Activated gamma-delta T cell treated with anti-CD3 and anti-CD28 coated beads, Interleukin-2, amount 50 U/mL, for 16 hours (primary cell): ENCODE measurements around the gene CAPN12.

ENCODE experiments used
- DNase-seq: peaks from one replicate; pipeline ENCODE4 v3.0.0-alpha.2; 2020; ENCODE audit warnings: low read depth

Gene CAPN12

DNA sequence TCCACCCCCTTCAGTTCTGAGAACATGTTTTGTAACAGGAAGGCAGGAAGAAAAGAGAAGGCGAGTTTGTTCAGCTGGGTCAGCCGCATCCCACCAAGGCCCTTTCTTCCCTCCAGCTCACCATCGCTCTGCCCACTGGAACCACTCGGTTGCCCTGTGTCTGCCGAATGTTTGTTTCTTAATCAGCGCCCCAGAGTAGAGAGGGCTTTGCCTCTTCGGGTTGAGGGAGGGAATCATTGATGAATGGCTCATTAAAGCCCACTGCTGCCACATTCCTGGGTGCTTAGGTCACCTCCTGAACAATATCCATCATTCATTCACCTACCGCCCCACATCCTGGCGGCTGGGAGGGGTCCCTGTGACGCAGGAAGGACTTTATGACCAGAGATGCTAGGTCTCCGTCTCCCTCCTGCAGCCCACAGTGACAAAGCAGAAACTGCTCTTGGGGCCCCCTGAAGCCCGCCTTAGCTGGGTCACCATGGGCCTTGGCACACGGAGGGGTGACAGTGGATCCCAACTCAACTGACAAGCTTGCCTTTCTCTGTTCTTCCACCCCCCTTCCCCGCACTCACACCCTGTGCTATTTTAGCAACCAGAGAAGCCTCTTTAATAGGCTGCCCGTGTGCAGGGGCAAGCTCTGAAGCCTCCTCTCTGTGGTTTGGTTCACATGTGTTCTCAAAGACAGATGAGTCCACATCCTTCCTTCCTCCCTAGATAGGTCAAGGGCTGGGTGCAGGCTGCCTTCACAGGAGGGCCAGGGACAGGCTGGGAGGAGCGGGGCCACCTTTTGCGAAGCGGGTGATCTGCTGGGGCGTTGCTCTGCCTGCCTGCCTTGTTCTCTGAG is 50.7 kb downstream of the CAPN12 start:
- peak; percentile 27 for DNase-seq

DNA sequence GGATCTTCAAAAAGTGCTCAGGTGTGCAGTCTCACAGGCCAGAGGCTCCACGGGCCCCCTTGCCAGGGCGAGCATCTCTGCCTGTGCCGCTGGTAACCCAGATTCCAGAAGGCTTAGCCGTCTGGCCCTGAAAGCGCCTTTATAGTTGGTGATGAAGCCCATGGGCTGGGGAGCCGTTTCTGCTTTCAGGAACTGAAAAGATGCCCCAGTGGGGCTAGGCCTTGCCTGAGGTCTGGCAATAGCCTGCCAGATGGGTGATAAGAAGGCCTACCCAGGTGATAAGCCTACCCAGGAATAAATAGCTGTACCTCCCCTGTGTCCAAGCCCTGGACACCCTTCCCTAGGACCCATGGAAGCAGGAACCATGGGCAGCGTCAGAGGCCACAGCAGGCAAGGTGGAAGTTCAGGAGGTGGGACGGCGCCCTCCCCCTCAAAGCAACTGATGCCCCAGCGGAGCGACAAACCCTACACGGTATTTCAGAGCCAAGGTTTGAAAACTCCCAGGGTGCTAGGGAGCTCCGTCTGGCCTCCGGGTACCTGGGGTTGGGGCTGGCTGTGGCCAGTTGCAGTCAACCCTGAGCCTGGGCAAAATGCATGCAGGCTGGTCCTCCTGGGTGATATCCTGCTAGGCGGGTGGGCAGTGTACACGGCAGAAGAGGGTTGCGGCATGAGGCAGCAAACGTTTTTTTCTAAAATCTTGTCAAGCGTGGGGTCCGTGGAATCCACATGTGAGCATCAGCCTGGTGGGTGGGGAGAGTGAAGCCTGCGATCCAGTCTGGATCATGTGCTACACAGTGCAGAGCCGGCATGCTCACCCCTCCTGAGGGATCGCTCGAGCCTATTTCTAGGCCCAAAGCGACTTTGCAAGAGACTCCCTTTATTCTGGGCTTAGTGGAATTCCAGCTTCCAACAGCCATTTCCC is 51.6 kb downstream of the CAPN12 start:
- DNase-seq, result no peak

DNA sequence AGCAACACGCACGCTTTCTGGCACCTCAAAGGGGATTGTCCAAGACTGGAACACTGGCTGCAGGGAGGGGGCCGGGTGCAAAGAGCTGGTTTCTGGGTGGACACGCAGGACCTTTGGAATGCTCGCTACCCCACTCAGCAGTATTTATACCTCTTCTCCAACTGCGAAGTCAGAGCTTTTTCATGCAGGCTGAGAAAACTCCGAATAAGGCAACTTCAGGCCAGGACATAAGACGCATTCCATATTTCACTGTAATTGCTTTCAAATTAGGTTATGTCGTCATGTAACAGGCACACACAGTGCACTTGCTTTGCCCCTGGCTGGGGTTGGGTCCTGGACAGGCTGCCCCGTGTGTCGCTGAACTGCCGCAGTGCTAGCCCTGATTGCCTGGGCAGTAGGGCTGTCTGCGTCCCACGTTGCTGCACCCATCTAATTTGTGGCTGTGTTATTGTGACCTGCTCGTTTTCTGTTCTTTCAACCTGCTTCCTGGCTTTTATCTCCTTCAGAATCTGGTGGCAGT is 52.3 kb downstream of the CAPN12 start:
- no peak for DNase-seq

DNA sequence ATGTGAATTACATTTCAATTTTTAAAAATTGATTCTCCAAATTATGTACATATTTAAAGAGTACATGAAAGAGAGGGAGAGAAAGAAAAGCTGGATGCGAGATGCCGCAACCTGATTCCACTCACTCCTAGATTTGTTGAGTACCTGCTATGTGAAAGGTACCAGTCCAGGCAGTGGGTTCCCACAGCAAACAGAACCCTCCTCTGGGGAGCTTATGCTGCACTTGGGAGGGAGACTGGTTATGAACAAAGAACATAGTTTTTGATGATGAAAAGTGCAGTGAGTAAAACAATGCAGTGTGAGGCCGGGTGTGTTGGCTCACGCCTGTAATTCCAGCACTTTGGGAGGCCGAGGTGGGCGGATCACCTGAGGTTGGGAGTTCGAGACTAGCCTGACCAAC is 53.4 kb downstream of the CAPN12 start:
- DNase-seq, result no peak

DNA sequence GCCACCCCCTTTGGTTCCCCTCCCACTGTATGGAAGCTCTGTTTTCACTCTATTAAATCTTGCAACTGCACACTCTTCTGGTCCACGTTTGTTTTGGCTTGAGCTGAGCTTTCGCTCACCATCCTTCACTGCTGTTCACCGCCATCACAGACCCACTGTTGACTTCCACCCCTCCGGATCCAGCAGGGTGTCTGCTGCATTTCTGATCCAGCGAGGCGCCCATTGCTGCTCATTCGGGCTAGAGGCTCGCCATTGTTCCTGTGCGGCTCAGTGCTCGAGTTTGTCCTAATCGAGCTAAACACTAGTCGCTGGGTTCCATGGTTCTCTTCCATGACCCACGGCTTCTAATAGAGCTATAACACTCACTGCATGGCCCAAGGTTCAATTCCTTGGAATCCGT is 54.1 kb downstream of the CAPN12 start:
- DNase-seq, result no peak

DNA sequence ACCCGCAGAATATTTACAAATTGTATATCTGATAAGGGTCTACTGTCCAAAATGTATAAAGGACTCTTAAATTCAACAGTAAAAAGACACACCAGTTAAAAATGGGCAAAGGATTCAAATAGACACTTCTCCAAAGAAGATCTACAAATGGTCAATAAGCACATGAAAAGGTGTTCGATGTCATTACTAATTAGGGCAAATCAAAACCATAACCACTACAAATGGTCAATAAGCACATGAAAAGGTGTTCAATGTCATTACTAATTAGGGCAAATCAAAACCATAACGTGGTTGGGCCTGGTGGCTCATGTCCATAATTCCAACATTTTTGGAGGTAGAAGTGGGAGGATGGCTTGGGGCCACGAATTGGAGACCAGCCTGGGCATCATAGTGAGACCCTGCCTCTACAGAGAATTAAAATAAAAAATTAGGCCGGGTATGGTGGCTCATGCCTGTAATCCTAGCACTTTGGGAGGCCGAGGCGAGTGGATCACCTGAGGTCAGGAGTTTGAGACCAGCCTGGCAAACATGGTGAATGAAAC is 56.4 kb downstream of the CAPN12 start:
- DNase-seq, result no peak

DNA sequence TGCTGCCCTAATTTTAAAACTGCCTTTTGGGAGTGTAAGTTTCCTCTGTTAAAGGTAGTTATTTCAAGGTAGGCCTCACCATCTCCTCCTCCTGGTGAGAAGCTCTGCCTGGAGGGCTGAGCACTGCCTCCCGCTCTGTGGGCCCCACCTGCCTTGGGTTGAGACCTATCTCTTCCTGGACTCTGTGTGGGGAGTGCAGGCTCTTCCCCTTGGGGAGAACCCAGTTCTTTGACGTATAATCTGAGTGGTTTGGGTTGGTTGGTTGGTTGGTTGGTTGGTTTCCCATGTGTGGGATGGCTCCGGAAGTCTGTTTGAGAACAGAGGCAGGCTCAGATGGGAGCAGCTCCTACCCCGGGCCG is 57.8 kb downstream of the CAPN12 start:
- DNase-seq, result peak; percentile 23

DNA sequence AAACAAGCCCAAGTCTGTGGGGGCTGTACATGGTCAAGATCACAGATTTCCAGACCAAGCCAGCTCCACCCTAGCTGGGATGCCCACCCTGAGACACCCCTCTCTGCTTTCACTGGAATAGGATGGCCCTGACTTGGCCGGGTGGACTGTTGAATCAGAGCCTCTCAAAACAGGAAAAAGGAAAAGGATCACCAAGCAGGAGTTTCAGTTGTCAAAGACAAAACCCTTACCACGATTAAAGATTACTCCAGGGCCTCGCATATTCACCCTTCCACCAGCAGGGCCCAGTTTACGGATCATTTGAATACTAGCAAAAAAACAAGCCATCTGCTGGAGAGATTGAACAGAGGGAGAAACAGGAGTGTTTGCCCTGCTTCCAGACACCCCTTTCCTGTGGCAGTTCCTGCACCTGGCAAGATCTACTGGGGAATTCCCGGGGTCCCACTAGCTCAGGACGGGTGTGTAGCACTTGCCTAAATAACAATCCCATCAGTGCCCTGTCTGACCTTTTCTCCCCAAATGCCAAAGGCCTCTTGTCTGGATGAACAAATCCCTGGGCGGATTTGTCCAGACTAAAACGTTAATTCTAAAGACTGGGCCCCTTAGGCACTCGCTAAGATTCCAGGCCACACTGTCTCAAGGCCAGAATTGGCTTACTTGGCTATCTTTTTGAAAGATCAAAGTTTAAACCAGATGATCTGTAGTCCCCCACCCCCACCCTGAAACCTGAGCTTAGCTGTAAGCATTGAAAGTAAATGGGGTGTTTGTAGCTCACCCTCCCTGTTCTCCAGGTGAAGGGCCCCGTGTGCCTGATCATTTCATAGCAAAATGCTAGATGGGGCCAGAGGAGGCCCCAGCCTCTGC is 58.4 kb downstream of the CAPN12 start:
- no peak for DNase-seq

DNA sequence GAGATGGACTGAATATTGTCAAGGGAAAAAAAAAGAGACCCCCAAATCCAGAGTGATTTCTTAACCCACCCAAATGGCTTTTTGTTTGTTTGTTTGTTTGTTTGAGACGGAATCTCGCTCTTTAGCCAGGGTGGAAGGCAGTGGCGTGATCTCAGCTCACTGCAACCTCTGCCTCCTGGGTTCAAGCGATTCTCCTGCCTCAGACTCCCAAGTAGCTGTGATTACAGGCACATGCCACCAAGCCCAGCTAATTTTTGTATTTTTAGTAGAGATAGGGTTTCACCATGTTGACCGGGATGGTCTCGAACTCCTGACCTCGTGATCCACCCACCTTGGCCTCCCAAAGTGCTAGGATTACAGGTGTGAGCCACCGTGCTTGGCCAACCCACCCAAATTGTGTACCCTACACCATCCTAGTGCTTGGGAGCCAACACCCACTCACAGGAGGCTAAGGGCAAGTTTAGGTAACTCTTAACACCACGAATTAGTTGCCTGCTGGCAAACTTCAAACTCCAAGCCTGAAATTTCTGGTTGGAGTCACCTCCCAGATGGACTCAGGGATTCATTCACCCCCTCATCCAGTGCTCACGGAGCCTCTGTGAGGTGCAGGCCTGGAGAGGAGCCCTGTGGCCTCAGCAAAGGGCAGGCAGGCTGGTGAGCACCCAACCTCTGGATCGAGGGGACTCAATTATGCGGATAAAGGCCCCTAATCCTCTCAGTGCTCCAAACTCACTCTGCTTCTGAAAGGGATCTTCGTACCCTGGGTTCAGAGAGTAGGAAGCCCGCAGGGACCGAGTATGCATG is 59.2 kb downstream of the CAPN12 start:
- DNase-seq, result no peak

DNA sequence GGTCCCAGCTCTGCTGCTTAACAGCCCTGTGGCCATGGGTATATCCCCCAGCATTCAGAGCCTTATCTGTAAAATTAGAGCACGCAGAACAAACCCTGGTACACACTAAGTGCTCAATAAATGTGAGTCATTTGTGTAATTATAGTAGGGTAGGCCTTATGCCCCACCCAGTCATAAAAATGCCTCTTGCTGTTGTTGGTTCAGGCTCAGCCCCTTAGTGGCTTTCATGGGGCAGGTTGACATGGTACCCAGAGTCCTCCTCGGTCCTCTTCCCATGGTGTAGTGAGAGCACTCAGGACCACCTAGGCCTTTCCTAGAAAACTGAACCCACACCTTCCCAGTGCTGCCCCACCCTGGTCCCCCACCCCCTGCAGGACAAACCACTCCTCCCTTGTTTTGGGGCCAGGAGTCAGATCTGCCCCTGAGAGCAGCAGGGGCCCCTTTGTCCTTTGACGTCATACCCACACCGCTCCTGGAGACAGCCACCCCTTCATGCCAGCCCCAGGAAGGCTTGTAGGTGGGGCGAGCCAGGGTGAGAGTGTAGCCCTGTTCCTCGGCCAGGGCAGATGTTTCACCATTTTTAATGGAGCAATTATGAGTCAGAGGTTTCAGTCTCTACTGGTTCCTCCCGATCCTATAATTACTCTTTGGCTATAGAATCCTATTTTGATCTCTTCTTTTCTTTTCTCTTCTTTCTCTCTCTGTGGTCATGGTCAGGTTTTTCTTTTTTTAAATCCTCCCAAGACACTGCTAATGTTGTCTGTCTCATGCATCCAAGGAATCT is 60.0 kb downstream of the CAPN12 start:
- DNase-seq, result no peak

DNA sequence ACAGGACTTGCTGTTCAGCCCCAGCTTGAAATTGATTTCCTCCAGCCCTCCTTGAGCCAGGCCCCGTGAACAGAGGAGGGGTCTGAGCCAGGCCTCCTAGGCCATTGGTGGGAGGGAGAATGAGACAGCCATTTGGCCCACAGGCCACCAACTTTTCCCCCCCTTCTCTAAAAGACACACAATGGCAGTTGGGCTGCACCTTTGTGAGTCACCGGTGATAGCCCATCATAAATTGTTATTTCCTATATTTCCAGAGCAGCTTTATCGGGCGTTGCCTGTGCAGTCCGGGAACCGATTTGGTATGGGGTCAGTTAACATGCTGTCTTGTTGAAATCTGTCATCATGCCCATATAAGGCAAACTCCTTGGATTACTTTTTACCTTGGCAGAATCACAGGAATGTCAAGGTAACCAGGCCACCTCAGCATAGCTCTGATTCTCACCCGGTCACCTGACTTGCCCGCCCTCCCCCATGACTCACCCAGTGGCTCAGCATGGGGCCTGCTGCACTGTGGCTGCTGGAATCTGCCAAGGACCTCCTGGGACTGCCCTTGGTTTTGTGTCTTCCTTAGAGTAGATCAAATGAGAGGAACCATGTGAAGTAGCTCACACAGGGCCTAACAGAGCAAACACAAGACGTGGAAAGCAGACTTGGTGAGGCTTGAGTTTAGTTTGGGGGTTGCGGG is 60.7 kb downstream of the CAPN12 start:
- DNase-seq, result peak; percentile 41

DNA sequence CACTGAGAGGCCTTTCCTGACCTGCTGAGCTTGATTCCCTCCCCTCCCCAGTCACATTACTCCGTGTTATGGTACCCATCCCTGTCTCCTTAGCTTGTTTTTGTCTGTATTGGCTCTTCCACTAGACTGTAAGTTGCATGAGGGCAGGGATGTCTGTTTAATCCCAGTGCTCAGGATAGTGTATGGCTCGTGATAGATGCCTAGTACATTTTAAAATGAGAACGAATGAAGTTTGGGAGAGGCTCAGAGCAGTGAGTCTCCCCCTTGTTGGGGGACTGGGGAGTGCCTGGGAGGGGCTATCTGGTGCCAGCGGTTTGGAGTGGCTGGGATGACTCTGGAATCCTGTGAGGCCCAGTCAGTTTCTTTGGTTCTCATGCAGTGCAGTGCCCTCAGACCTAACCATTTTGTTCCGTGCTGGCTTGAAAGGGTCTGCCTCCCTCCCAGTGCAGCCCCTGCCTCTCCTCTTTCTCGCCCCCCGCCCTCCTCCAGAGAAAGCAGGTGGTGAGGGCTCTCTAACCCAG is 61.3 kb downstream of the CAPN12 start:
- no peak for DNase-seq

DNA sequence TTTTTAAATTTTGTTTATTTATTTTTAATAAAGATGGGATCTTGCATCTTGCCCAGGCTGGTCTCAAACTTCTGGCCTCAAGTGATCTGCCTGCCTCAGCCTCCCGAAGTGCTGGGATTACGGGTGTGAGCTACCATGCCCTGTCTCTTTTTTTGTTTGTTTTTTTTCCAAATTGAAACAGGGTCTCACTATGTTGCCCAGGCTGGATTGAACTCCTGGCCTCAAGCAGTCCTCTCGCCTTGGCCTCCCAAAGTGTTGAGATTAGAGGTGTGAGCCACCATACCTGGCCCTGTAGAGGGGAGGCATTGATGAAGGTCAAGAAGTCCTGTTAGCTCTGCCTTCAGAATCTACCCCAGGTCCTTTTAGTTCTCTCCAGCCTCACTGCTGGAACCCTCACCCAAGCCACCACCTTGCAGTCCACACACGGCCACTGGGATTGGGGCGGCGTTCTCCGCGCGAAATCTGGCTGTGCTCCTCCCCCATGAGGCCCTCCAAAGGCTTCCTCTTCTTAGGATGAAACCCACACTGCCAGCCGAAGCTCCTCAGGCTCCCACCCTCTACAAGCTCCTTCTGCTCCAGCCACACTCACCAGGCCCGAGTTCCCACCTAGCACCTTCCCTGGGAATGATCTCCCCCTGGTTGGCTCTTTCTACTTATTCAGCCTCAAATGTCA is 61.9 kb downstream of the CAPN12 start:
- no peak for DNase-seq
